Vagina (tissue), 2 donors: Measurements from ENCODE around the gene AP1B1. TPM values are rescaled to one million over a fixed set of nuclear protein-coding genes. Genes with fewer than 3 reads are reported as not detected.

Experiments
- DNase-seq, 2 donors: peaks; one replicate each; pipeline ENCODE4 v3.0.0-alpha.2; 2017; ENCODE audit errors: extremely low spot score in 2 of 2
- H3K27ac ChIP-seq: fragments of 200-600 bp; sonication (generic); one replicate; pipeline ENCODE4 v1.5.1; 2019
- H3K27me3 ChIP-seq: fragments of 200-600 bp; sonication (generic); one replicate; pipeline ENCODE4 v1.5.1; 2019
- H3K36me3 ChIP-seq, 2 donors: fragments of 200-600 bp; sonication (generic); one replicate each; pipeline ENCODE4 v1.5.1; 2017 to 2019
- H3K4me1 ChIP-seq: fragments of 200-600 bp; sonication (generic); one replicate; pipeline ENCODE4 v1.5.1; 2019
- H3K4me3 ChIP-seq, 2 donors: fragments of 200-600 bp; sonication (generic); 1 replicate in 1 of 2; 2 replicates in 1 of 2; pipeline ENCODE4 v1.5.1; 2016 to 2019
- H3K9me3 ChIP-seq: fragments of 200-600 bp; sonication (generic); one replicate; pipeline ENCODE4 v1.5.1; 2019
- POLR2A ChIP-seq, 2 donors: fragments of 450-650 bp; IDR thresholded peaks; one replicate each; pipeline ENCODE4 v1.6.1; 2017; ENCODE audit warnings: antibody characterized with exemption in 2 of 2, mild to moderate bottlenecking in 2 of 2, moderate library complexity in 2 of 2
- POLR2AphosphoS5 ChIP-seq, 2 donors: sonication (generic); formaldehyde crosslinking; IDR thresholded peaks; one replicate each; pipeline ENCODE4 v1.9.0; 2017; ENCODE audit warnings: antibody characterized with exemption in 2 of 2, mild to moderate bottlenecking in 2 of 2, low read depth in 1 of 2; ENCODE audit not compliant: insufficient read depth in 1 of 2
- intact Hi-C: fragments of 100-400 bp; cut with DNase I; formaldehyde crosslinking; loops from one replicate; pipeline ENCODE4 v1.15.1; 2023
- total RNA-seq: library from RNA; depleted of rRNA; stranded (reverse); fragments of >200 nt; gene quantifications from one replicate; pipeline ENCODE4 v1.2.3, GENCODE V29; 2016
- TF ChIP-seq, protein P1 (sequence below), 3 experiments: fragments of 450-650 bp in 2 of 3; fragments of 200-600 bp in 1 of 3; sonication (generic) in 1 of 3; IDR thresholded peaks; one replicate each; pipeline ENCODE4 v1.5.1; 2017 to 2019; ENCODE audit warnings: antibody characterized with exemption in 3 of 3, mild to moderate bottlenecking in 2 of 3, moderate library complexity in 2 of 3

The AP1B1 gene
- total RNA-seq, 1 donor from 2014 or later = 60.9 TPM

DNA sequence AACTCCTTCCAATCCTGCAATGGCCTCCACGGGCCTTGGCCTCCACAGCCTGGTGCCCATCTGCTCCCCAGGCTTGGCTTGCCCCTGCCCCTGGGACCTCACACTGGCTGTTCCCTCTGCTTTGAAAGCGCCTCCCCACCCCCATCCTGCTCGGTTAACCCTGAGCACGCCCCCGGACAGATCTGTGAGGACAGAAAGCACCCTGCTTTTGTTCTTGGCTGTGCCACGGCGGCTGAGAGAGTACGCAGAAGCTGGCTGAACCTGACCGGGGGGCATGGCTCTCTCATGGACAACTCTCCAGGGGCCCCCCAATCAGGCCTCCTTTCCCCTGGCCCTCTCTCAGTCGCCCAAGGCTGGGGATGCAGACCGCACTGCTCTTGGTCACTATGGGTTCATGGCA lies 52.7 kb downstream of the AP1B1 start:
- H3K9me3 ChIP-seq = no peaks in the 10 kb centered on the region
- no peak for DNase-seq
- intact Hi-C loops = no loop called here
- peaks cover 0 to 61% of the 10 kb centered on the region in 2 donors for H3K36me3 ChIP-seq
- TF ChIP-seq POLR2AphosphoS5 (IDR thresholded peaks at IDR 0.05; ENCODE audit: insufficient read depth in 1 of 2, low read depth in 1 of 2) (no peak), POLR2A (IDR thresholded peaks at IDR 0.05) (no peak)
- TF ChIP-seq, protein P1, sequence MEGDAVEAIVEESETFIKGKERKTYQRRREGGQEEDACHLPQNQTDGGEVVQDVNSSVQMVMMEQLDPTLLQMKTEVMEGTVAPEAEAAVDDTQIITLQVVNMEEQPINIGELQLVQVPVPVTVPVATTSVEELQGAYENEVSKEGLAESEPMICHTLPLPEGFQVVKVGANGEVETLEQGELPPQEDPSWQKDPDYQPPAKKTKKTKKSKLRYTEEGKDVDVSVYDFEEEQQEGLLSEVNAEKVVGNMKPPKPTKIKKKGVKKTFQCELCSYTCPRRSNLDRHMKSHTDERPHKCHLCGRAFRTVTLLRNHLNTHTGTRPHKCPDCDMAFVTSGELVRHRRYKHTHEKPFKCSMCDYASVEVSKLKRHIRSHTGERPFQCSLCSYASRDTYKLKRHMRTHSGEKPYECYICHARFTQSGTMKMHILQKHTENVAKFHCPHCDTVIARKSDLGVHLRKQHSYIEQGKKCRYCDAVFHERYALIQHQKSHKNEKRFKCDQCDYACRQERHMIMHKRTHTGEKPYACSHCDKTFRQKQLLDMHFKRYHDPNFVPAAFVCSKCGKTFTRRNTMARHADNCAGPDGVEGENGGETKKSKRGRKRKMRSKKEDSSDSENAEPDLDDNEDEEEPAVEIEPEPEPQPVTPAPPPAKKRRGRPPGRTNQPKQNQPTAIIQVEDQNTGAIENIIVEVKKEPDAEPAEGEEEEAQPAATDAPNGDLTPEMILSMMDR (IDR thresholded peaks at IDR 0.05) = no peak
- H3K27ac ChIP-seq = no peak overlapping the region
- no peaks in the 10 kb centered on the region for H3K27me3 ChIP-seq
- H3K4me3 ChIP-seq = no peak overlapping the region
- peaks cover 8% of the 10 kb centered on the region for H3K4me1 ChIP-seq

DNA sequence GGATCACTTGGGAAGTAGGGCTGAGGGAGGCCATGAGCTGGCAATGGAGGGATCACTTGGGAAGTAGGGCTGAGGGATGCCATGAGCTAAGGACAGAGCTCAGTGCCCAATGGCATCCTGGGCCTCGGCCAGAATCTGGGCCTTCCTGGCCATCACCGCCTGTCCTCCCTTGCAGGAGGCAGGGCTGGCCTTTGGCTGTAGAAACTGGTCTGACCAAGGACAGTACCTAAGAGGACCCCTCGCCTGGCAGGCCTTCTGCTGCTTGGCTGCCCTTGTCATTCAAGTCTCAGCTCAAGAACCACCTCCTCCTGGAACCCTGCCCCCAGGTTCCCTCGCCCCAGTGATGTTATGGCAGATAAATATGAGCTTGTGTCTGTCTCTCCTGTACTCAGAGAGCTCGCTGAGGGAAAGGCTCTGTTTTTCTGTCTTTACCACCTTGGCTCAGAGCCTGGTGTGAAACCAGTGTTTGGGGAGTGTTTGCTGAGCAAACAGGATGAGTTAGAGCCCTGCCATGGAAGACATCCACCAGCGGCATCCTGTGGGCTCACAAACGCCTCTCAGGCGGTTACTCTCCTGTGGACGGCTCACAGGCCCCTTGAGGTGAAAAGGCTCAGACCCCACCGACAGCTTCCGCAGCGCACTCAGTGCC lies 53.5 kb downstream of the AP1B1 start:
- Histone ChIP-seq H3K9me3 (no peaks in the 10 kb centered on the region), H3K27me3 (no peaks in the 10 kb centered on the region), H3K4me3 (no peak overlapping the region), H3K36me3 (peaks cover 0 to 53% of the 10 kb centered on the region in 2 donors), H3K27ac (no peak overlapping the region), H3K4me1 (peaks cover 13% of the 10 kb centered on the region)
- no peak for DNase-seq
- TF ChIP-seq POLR2A (IDR thresholded peaks at IDR 0.05) (no peak), POLR2AphosphoS5 (IDR thresholded peaks at IDR 0.05; ENCODE audit: insufficient read depth in 1 of 2, low read depth in 1 of 2) (no peak)
- TF ChIP-seq, protein P1 (IDR thresholded peaks at IDR 0.05) = no peak
- intact Hi-C loops = no loop called here

DNA sequence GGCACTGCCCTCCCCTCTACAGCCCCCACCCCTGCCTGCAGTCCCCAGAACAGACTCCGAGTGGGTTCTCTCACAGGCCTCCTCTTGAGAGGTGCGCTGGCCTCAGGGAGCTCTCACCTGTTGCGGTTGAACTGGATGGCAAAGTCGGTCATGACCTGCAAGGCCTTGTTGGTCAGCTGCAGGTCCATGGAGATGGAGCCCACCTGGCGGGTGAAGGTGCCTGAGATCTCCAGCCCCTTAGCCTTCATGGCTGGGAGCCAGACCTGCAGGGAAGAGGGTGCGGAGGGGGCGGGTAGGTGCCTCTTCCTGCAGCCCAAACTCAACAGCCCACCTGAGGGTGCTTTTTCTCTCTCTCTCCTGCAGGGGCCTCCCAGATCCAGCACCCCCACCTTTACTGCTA lies 54.2 kb downstream of the AP1B1 start:
- H3K9me3 ChIP-seq = no peaks in the 10 kb centered on the region
- no peak overlapping the region for H3K27ac ChIP-seq
- no peak for TF ChIP-seq POLR2AphosphoS5 (IDR thresholded peaks at IDR 0.05; ENCODE audit: insufficient read depth in 1 of 2, low read depth in 1 of 2)
- no peak for TF ChIP-seq POLR2A (IDR thresholded peaks at IDR 0.05)
- TF ChIP-seq, protein P1 (IDR thresholded peaks at IDR 0.05) = no peak
- H3K27me3 ChIP-seq = no peaks in the 10 kb centered on the region
- intact Hi-C loops = no loop called here
- H3K4me3 ChIP-seq = no peak overlapping the region
- DNase-seq = no peak
- H3K36me3 ChIP-seq = peaks cover 0 to 51% of the 10 kb centered on the region in 2 donors
- peaks cover 13% of the 10 kb centered on the region for H3K4me1 ChIP-seq

DNA sequence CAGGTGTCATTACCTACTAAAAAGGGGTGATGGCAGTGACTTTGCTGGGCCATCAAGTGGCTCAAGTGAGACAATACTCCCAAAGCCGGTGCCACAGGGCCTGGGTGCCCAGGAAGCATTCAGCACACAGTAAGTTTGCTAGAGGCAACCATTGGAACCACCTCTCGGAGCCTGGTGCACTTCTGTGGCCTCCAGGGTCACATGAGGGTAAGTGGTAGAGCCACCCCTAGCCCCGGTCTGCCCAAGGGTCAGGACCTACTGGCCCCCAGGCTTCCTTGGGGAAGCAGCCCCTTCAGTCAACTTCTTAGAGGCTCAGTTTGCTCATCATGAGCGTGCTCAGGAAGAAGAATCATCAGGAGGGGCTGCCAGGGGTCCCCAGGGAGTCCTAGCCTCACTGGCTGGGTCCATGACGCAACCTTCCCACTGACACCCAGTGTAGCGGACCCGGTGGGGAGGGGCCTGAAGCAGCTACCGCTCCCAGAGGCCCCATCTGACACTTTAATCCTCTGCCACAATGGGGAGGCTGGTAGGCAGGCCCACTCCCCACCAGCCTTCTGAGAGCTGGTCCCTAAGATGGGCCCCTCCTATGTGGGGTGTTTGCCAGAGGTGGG lies 55.4 kb downstream of the AP1B1 start:
- Histone ChIP-seq H3K4me3 (no peak overlapping the region), H3K36me3 (peaks cover 0 to 52% of the 10 kb centered on the region in 2 donors), H3K27ac (no peak overlapping the region), H3K27me3 (no peaks in the 10 kb centered on the region), H3K4me1 (peaks cover 13% of the 10 kb centered on the region), H3K9me3 (no peaks in the 10 kb centered on the region)
- DNase-seq = no peak
- TF ChIP-seq POLR2A (IDR thresholded peaks at IDR 0.05) (no peak), POLR2AphosphoS5 (IDR thresholded peaks at IDR 0.05; ENCODE audit: insufficient read depth in 1 of 2, low read depth in 1 of 2) (no peak)
- TF ChIP-seq, protein P1 (IDR thresholded peaks at IDR 0.05) = no peak
- intact Hi-C loops = no loop called here

DNA sequence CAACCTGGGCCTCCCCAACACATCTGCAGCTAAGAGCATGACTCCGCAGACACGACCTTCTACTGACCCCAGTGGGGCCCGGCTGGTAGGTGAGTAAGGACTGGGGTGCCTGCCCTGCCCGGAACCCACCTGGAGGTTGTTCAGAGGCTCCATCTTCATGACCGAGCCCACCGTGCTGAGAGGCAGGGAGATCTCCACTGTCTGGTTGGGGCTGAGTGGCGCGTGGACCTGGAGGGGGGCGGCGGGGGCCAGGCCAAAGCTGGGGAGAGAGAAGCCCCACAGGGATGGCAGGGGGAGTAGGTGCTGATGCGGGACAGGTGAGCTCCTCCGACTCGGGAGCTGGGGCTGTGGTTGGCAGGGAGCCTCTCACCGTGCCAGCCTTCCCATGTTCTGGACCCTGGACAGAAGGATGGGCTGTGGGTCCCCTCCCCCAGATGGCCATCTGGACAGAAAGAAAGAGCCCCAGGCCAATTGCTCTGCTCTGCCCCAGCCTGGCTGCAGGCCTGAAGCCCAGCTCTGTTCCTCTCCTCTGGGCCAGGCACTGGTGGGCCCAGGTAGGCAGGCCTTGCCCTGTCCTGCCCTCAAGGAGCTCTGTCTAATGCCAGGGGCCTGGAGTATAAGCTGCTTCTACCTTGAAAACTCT lies 56.6 kb downstream of the AP1B1 start:
- Histone ChIP-seq H3K36me3 (peaks cover 0 to 51% of the 10 kb centered on the region in 2 donors), H3K4me1 (peaks cover 13% of the 10 kb centered on the region), H3K27me3 (no peaks in the 10 kb centered on the region), H3K27ac (no peak overlapping the region), H3K9me3 (no peaks in the 10 kb centered on the region), H3K4me3 (no peak overlapping the region)
- intact Hi-C loops = no loop called here
- no peak for DNase-seq
- TF ChIP-seq POLR2A (IDR thresholded peaks at IDR 0.05) (no peak), POLR2AphosphoS5 (IDR thresholded peaks at IDR 0.05; ENCODE audit: insufficient read depth in 1 of 2, low read depth in 1 of 2) (no peak)
- TF ChIP-seq, protein P1 (IDR thresholded peaks at IDR 0.05) = no peak
